ENCODE measurements around the gene RRAS2.

GRCh38 chr11:14254533-14255237, 104.3 kb downstream of the RRAS2 start:
- TF ChIP-seq POLR2AphosphoS5 (IDR thresholded peaks at IDR 0.05; ENCODE audit: low read depth, low read length) (no peak), REST (IDR thresholded peaks at IDR 0.05; ENCODE audit: insufficient read depth in 1 of 2, low read depth in 2 of 2, low read length in 2 of 2) (no peak), FOXP2 (optimal IDR thresholded peaks at IDR 0.05; ENCODE audit: borderline replicate concordance, extremely low read depth, extremely low read length, insufficient read depth) (no peak), TAF1 (IDR thresholded peaks at IDR 0.05; ENCODE audit: borderline replicate concordance, insufficient read depth, low read length) (no peak)
